NCI-H446 (cell line): ENCODE results near the gene HS3ST2.

Experiments used
- DNase-seq, 2 experiments: peaks; one replicate each; lab custom pipeline; 2025; lab: John Stamatoyannopoulos, UW

HS3ST2 gene

GRCh38 chr16:22813948-22814710 is at the start of gene HS3ST2:
Gene HS3ST2 (plus strand): TSS chr16:22814162. CDS start chr16:22814611, 449 bp downstream.
- no peak for DNase-seq

- no peak for DNase-seq
These were observed 49.2 kb upstream of the HS3ST2 start for GRCh38 chr16:22764662-22765327.

GRCh38 chr16:22765479-22765878 is 48.5 kb upstream of the HS3ST2 start:
- no peak for DNase-seq

GRCh38 chr16:22770866-22771265 is 43.1 kb upstream of the HS3ST2 start:
- no peak for DNase-seq

- no peak for DNase-seq
These were observed 42.4 kb upstream of the HS3ST2 start for GRCh38 chr16:22771551-22771950.

GRCh38 chr16:22775220-22775922 is 38.6 kb upstream of the HS3ST2 start:
- no peak for DNase-seq

GRCh38 chr16:22781480-22781879 is 32.5 kb upstream of the HS3ST2 start:
- no peak for DNase-seq

- no peak for DNase-seq
These were observed 31.6 kb upstream of the HS3ST2 start for GRCh38 chr16:22782314-22782713.

GRCh38 chr16:22784690-22785214 is 29.2 kb upstream of the HS3ST2 start:
- DNase-seq = no peak

- no peak for DNase-seq
These were observed 28.4 kb upstream of the HS3ST2 start for GRCh38 chr16:22785552-22785951.

- no peak for DNase-seq
These were observed 27.7 kb upstream of the HS3ST2 start for GRCh38 chr16:22786284-22786683.

GRCh38 chr16:22786691-22787090 is 27.3 kb upstream of the HS3ST2 start:
- no peak for DNase-seq

- DNase-seq = no peak
These were observed 26.3 kb upstream of the HS3ST2 start for GRCh38 chr16:22787466-22788192.

- DNase-seq = no peak
These were observed 25.8 kb upstream of the HS3ST2 start for GRCh38 chr16:22788193-22788530.

- no peak for DNase-seq
These were observed 24.5 kb upstream of the HS3ST2 start for GRCh38 chr16:22789281-22789945.

- DNase-seq = no peak
These were observed 16.4 kb upstream of the HS3ST2 start for GRCh38 chr16:22797551-22797950.

- DNase-seq = no peak
These were observed 14.8 kb upstream of the HS3ST2 start for GRCh38 chr16:22799113-22799512.

GRCh38 chr16:22804893-22805292 is 9.1 kb upstream of the HS3ST2 start:
- no peak for DNase-seq

- DNase-seq = no peak
These were observed 8.6 kb upstream of the HS3ST2 start for GRCh38 chr16:22805326-22805725.

GRCh38 chr16:22806811-22807210 is 7.2 kb upstream of the HS3ST2 start:
- no peak for DNase-seq

GRCh38 chr16:22810226-22810625 is 3.7 kb upstream of the HS3ST2 start:
- DNase-seq = no peak
